ENCODE results near the gene FRMD4A.

DNA sequence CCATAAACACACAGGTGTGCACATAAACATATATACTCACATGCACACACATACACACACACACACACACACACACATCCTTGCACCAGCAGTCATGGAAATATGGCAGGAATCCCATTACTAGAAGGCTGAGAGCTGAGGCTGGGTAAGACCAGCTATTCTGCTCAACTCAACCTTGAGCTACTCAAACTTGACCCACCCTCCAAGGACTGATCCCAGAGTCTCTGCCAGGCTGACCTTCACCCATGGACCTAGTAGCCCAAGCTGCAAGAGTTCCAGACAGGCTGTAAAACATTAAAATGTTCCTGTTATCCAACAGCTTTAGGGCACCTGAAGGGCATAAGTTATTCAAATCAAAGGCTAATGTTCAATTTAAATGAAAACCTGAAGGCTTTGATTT is 134.6 kb downstream of the FRMD4A start:
- TF ChIP-seq, protein P1, sequence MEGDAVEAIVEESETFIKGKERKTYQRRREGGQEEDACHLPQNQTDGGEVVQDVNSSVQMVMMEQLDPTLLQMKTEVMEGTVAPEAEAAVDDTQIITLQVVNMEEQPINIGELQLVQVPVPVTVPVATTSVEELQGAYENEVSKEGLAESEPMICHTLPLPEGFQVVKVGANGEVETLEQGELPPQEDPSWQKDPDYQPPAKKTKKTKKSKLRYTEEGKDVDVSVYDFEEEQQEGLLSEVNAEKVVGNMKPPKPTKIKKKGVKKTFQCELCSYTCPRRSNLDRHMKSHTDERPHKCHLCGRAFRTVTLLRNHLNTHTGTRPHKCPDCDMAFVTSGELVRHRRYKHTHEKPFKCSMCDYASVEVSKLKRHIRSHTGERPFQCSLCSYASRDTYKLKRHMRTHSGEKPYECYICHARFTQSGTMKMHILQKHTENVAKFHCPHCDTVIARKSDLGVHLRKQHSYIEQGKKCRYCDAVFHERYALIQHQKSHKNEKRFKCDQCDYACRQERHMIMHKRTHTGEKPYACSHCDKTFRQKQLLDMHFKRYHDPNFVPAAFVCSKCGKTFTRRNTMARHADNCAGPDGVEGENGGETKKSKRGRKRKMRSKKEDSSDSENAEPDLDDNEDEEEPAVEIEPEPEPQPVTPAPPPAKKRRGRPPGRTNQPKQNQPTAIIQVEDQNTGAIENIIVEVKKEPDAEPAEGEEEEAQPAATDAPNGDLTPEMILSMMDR (IDR thresholded peaks at IDR 0.05), result no peak
- no peak for TF ChIP-seq ZFX (IDR thresholded peaks at IDR 0.05; ENCODE audit: borderline replicate concordance)
